ENCODE data around the gene NSD2. TPM values are rescaled to one million over a fixed set of nuclear protein-coding genes. Genes with fewer than 3 reads are reported as not detected.

Gene NSD2
- total RNA-seq, 2 donors from 2014 or later = 30.0 to 38.7 TPM

DNA sequence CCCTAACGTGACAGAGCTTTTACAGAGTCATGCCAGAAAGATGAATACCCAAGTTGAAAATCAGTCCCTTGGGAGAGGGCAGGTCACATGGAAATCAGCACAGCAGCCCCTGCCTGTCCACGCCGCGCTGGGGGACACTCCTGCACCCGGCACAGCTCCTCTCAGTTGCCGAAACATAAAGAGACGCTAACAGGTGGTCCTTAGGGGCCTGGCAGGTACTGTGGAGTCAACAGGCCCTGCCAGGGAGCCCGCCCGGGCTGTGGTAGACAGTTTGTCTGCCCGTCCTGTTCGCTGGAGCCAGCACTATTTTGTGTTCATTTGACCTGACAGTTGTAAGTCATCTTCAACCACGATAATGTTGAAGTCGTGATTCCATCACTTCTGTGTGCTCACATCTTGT lies 107.0 kb downstream of the NSD2 start:
- intact Hi-C loops (cut with DNase I) = no loop called here
- DNase-seq (no peak), ATAC-seq (no peak)

DNA sequence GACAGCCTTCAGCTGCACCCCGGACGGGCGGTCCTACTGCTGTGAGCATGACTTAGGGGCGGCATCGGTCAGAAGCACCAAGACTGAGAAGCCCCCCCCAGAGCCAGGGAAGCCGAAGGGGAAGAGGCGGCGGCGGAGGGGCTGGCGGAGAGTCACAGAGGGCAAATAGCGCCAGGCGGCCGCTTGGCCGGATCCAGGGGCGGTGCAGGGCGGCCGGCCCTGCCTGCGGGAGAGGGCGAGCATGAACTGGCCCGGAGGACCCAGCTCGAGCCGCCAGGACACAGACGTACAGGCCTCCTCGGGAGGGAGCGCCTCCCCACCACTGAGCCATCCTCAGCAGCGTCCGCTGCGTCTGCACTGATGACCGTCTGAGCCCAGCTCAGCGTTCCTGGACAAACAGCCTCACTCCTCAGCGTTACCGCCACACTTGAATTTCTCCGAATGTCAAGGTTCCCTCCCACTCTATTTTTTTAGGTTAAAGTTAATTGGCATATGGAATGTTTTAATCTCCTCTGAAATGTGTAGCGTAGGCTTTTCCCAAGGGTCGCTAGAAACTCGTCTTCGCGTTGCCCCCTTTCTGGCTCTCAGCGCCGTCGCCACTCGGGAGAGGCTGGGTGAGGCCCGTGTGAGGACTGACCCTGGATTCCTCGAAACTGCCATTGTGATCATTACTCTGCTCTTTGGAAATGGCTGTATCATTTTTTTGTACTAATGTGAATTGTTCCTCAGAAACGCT lies 107.7 kb downstream of the NSD2 start:
- ATAC-seq (peak in 1 of 2 donors; percentile 34), DNase-seq (no peak)
- intact Hi-C loops (cut with DNase I) = no loop called here

- ATAC-seq = no peak
- DNase-seq = no peak
- intact Hi-C loops (cut with DNase I) = no loop called here
Observed at GRCh38 chr4:1979477-1980196, 108.4 kb downstream of the NSD2 start.

DNA sequence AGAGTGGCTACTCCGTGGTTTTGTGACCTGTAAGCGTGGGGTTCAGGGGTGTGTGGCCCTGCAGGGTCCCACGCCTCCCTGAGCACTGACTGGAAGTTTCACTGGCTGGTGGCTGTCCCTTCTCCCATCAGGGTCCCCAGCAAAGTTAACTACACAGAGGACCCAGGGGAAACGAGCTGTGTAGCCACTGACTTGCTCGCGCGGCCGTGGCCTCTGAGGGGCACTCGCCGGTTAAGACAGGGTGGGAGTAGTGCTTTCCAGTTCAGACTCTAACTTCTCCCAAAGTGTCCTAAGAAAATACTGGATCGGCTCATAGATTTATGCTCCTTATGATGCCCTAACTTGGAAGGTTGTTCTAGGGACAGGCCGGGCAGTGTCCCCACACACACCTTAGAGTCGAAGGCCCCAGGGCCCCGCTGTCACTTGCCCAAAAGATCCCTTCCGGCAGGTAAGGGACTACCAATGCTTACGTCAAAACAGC lies 109.4 kb downstream of the NSD2 start:
- ATAC-seq (no peak), DNase-seq (no peak)
- intact Hi-C loops (cut with DNase I) = no loop called here

DNA sequence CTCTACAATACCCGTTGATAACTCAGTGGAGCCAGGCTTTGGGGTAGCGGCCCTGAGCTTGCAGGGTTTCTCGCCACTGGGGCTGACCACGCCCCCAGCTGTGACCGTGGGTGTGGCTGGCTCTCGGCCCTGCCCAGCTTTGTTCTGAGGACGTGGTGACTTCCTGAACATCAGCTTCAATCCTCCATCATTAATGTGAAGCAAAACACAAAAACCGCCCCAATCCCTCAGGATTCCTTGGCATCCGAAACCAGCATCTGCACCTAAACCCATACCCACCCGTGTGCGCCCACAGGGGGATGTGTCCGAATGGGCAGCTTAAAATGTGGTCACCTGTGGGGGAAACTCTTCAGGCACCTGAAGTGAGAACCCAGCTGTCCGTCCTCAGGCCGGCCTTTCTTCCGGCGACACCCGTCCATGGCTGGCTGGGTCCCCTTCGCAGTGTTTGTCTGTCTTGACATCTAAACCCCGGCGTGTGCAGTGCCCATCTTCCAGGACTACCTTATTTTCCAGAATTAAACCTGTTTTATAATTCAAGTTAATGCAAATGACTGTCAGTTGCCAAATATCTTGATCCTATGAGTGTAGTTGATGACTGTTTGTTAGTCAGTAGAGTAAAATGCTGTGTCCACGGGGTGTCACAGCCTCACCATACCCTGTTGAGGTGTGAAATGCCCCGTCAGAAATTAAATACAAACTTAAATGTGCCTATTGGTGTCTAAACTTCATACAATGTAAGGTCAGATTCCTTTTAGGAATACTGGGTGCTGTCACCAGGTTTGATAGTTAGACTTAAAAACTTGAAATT lies 110.3 kb downstream of the NSD2 start:
- no peak for DNase-seq
- no peak for ATAC-seq
- intact Hi-C loops (cut with DNase I) = no loop called here

DNA sequence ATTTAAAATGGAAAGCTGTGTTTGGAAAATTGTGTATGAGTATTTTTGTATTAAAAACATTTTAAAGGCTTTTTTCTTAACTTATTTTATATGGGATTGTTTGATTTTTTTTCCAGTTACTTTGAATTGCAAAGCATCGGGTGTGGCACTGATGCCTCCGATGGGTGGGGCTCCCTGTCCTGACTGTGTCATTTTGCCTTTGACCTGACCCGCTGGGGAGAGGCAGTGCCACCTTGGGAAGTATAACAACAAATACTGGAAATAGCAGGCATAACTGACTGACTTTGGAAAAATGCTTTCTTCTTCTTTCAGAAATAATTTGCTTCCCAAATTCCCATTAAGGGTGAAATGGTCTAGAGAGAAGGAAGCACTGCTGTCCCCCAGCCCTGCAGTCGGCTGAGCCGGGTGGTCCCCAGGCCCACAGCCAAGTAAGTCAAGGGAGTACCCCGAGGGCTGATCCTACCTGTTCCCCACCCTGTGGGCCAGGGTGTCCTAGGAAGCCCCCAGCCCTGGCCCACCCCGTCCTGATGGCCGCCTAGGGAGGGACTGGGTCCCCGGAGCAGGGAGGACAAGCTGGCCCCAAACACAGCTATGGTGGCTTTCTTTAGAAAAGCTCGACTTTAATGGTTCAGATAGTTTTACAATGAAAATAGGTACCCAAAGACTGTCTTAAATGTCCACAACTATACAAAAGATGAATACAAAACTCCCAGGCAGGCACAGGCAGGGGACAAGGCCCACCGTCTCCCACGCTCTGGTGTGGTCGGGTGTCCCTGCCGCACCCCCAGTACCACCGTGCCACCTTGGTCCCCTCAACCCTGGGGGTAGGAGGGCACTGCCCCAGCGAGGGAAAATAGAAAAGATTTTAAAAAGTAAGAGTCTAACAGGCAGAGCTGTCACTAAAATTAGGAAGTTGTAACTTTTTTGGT lies 111.2 kb downstream of the NSD2 start:
- intact Hi-C loops (cut with DNase I) = no loop called here
- ATAC-seq = no peak
- DNase-seq = no peak

DNA sequence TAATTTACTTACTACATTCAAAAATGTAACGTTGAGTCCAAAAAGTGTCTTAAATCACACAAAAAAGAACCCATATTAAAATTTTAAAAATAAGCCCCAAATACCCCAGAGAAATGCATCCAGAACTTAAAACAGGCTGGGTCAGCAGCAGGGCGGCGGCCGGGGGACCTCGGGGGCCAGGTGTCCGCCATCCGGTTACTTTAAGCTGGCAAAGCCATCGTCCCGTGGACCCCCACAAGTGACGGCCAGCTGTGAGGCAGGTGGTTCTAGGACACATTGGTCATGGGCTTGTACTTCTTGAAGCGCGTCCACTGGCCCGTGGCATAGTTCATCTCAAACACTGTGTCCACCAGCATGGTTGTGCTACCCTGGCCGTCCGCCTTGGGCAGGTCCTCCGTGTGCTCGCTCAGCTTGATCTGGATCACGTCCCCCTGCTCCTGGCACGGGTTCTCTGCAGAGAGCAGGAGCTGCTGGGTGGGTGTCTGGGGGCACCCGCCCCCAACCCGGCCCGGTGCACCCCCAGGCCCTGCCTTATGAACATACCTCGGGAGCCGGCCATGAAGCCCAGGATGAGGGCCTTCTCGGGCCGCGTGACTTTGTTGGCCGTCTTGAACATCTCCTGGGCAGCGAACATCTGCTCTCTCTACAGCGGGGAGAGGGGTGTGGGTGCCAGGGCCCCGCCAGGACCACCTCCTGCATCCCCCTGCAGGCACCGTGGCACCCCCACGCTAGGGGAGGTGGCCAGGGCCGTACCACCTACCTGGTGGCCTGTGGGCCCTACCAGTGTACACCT lies 112.1 kb downstream of the NSD2 start:
- no peak for DNase-seq

GRCh38 chr4:1983846-1984405 lies 112.7 kb downstream of the NSD2 start:
- DNase-seq (no peak), ATAC-seq (peak; percentile 23 to 42)
- intact Hi-C loops (cut with DNase I) = no loop called here

More for the DNA sequence above, 112.1 kb downstream of the NSD2 start:
- intact Hi-C loops (cut with DNase I) = no loop called here
- ATAC-seq = no peak

DNA sequence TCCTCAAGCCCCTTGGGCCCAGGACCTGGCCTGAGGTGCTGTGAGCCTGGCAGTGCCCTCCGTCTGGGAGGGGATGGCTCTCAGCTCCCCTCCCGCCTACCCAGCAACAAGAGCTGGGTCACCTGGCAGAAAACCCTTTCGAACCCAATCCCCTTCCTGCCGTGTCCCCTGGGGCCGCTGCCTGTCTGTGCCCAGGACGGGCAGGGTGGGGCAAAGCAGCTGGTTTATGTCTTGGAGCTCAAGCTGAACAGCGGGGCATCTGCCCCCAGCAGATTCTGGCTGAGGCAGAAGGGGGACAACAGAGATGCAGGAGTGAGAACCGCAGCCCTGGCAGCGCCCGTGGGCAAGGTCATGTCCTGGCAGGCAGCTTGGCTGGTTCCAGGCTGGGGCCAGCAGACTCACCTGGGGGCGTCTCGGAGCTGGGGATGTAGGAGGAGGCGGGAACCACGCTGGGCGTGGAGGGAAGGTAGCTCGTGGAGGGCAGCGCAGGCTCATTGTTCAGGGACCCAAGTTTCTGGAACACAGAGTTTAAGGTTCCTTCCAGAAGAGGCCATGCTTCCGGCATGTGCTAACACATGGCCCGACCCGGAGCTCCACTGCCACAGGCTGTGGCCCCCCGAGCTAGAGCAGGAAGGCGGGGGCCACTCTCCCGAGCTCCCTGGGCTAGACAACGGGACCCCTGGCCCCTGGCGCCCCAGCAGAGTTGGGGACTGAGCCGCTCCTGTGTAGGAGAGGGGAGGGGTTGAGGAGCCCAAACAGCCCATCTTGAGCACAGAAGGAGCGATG lies 113.4 kb downstream of the NSD2 start:
- ATAC-seq = no peak
- no peak for DNase-seq
- intact Hi-C loops (cut with DNase I) = no loop called here

GRCh38 chr4:1985294-1985693 lies 114.1 kb downstream of the NSD2 start:
- DNase-seq = no peak
- no peak for ATAC-seq
- intact Hi-C loops (cut with DNase I) = no loop called here

DNA sequence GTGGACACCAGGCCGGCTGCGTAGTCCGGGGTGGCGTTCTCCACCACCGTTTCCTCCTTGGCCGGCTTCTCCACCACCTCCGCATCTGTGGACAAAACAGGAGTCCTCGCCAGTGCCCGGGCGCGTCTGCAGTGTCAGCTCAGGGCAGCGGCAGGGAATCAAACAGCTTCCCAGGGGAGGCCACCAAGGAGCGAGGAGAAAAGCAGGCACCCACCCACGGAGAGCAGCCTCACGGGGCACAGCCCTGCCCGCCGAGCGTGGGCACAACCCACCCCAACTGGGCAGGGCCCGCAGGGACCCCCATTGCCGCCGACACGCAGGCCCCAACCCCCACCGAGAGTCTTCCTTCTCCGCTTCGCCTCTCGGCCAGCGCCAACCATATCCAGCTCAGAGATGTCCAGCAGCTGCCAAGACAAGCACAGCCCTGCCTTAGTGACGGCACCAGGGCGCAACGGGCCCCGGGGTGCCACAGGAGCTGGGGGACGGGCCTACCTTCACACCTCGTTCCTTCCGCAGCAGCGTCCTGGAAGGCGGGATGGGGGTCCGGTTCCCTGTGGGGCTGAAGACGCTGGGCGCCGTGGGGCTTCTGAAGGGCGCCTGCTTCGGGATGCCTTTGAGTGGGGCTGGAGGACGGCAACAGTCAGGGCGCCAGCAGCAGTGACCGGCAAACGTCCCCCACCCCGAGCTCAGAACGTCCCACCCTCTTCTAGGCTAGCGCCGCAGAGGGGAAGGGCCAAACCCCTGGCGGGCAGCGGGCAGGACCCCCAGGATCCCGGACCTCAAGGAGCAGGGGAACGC lies 114.8 kb downstream of the NSD2 start:
- DNase-seq (no peak), ATAC-seq (no peak)
- intact Hi-C loops (cut with DNase I) = no loop called here

- ATAC-seq (no peak), DNase-seq (no peak)
- intact Hi-C loops (cut with DNase I) = no loop called here
Observed at GRCh38 chr4:1986578-1987210, 115.5 kb downstream of the NSD2 start.

GRCh38 chr4:1987296-1987695 lies 116.1 kb downstream of the NSD2 start:
- ATAC-seq (no peak), DNase-seq (no peak)

DNA sequence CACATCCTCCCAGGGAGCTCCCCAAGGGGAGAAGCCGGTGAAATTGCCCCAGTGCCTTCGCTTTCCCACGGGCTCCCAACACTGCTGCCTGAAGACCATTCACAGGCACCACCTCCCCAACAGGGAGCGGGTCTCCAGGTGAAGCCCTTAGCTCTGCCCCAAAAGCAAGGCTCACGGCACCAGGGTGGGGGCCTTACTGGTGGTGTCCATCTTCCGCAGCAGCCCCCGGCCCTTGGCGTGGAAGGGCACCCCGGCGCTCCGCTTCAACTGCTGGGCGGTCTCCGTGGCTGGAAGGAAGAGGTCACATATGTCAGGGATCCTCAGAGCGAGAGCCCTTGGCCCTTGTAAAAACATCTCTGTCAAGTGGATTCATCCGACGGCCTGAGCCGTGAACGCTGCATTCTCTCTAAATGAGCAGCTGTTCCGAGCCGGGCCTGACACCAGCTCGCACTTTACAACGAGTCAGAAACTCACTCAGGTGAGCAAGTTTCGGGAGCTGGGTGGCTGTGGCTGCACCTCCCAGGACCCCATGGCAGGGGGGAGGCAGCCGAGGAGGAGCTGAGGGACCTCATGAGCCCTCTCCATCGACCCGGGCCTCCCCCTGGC lies 116.6 kb downstream of the NSD2 start:
- intact Hi-C loops (cut with DNase I) = no loop called here
- ATAC-seq (no peak), DNase-seq (no peak)

More at GRCh38 chr4:1987296-1987695, 116.1 kb downstream of the NSD2 start:
- intact Hi-C loops (cut with DNase I) = no loop called here

GRCh38 chr4:1988327-1988724 lies 117.1 kb downstream of the NSD2 start:
- no peak for DNase-seq
- intact Hi-C loops (cut with DNase I) = no loop called here
- ATAC-seq = no peak
